Right renal cortex interstitium (tissue), 3 donors: ENCODE measurements around the gene ANKRD13B. TPM values are rescaled to one million over a fixed set of nuclear protein-coding genes. Genes with fewer than 3 reads are reported as not detected.

Experiments
- DNase-seq, 3 donors: peaks; one replicate each; pipeline ENCODE4 v3.0.0-alpha.2; 2013; ENCODE audit warnings: low read depth in 3 of 3, low spot score in 2 of 3
- polyA plus RNA-seq, 3 donors: library from polyadenylated mRNA; unstranded; fragments of 120-200 nt; gene quantifications; one replicate each; pipeline ENCODE4 v1.2.1, GENCODE V29; 2013; ENCODE audit not compliant: insufficient read length in 3 of 3

ANKRD13B gene
- polyA plus RNA-seq, 3 donors, result 6.7 to 8.0 (median 7.0) TPM

GRCh38 chr17:29579866-29580771, 12.8 kb upstream of the ANKRD13B start:
- DNase-seq, result no peak

GRCh38 chr17:29581583-29582253, 11.2 kb upstream of the ANKRD13B start:
- no peak for DNase-seq

- DNase-seq, result no peak
These were observed 10.6 kb upstream of the ANKRD13B start for GRCh38 chr17:29582254-29582765.

- DNase-seq, result no peak
These were observed 10.2 kb upstream of the ANKRD13B start for GRCh38 chr17:29582772-29583171.

GRCh38 chr17:29583324-29584248, 9.3 kb upstream of the ANKRD13B start:
- no peak for DNase-seq

- no peak for DNase-seq
These were observed 8.4 kb upstream of the ANKRD13B start for GRCh38 chr17:29584452-29585079.

GRCh38 chr17:29585080-29585751, 7.7 kb upstream of the ANKRD13B start:
- DNase-seq, result no peak

- no peak for DNase-seq
These were observed 6.1 kb upstream of the ANKRD13B start for GRCh38 chr17:29586676-29587469.

GRCh38 chr17:29587591-29587990, 5.3 kb upstream of the ANKRD13B start:
- no peak for DNase-seq

- no peak for DNase-seq
These were observed 4.8 kb upstream of the ANKRD13B start for GRCh38 chr17:29588017-29588561.

GRCh38 chr17:29588562-29589411, 4.1 kb upstream of the ANKRD13B start:
- DNase-seq, result no peak

GRCh38 chr17:29589524-29590410, 3.2 kb upstream of the ANKRD13B start, which contains the start of gene GIT1:
TSS of gene GIT1 (minus strand) at chr17:29589648. CDS start at chr17:29589378, 270 bp downstream.
- no peak for DNase-seq

GRCh38 chr17:29590411-29591145, 2.4 kb upstream of the ANKRD13B start:
- DNase-seq, result no peak

GRCh38 chr17:29591146-29591736, 1.7 kb upstream of the ANKRD13B start:
- no peak for DNase-seq
